H1 (cell line): Measurements from ENCODE around the gene NOS2.

Experiments used
- CBX8 ChIP-seq: fragments of 300-800, 300-1000 bp; sonication (generic); IDR thresholded peaks from 2 replicates; pipeline ENCODE4 v1.7.1; 2016; ENCODE audit warnings: low read depth, low read length, borderline replicate concordance
- CREB1 ChIP-seq: IDR thresholded peaks from 2 replicates; pipeline ENCODE4 v1.6.1; 2012; ENCODE audit warnings: inconsistent platforms
- CTCF ChIP-seq, 3 experiments: IDR thresholded peaks; 1 replicate in 2 of 3; 2 replicates in 1 of 3; pipeline versions ENCODE4 v1.5.1 to v1.6.1; 2011; ENCODE audit warnings: low read length in 3 of 3, mild to moderate bottlenecking in 3 of 3, inconsistent platforms in 2 of 3, low read depth in 1 of 3, moderate library complexity in 1 of 3; ENCODE audit not compliant: insufficient read depth in 1 of 3; ENCODE audit errors: control extremely low read depth in 1 of 3
- EZH2 ChIP-seq: fragments of 200-600 bp; sonication (generic); IDR thresholded peaks from 2 replicates; pipeline ENCODE4 v1.7.1; 2012; ENCODE audit warnings: low read depth, mild to moderate bottlenecking, moderate library complexity, low read length, inconsistent platforms; ENCODE audit not compliant: severe bottlenecking
- HDAC2 ChIP-seq, 2 experiments: fragments of 300-600 bp in 1 of 2; sonication (generic) in 1 of 2; IDR thresholded peaks; 2 replicates each; pipeline ENCODE4 v1.6.1; 2011 to 2012; ENCODE audit warnings: low read depth in 2 of 2, low read length in 2 of 2, mild to moderate bottlenecking in 2 of 2, moderate library complexity in 2 of 2, borderline replicate concordance in 1 of 2, inconsistent platforms in 1 of 2
- HDAC6 ChIP-seq: IDR thresholded peaks from one replicate; pipeline ENCODE4 v1.7.1; 2012; ENCODE audit warnings: low read depth, mild to moderate bottlenecking, inconsistent platforms, low read length, moderate library complexity
- JUND ChIP-seq: IDR thresholded peaks from 2 replicates; pipeline ENCODE4 v1.6.1; 2011; ENCODE audit warnings: mild to moderate bottlenecking, improper control_type of control experiment, low read length
- MAX ChIP-seq: IDR thresholded peaks from 2 replicates; pipeline ENCODE4 v1.6.1; 2012; ENCODE audit warnings: inconsistent platforms
- POLR2A ChIP-seq, 2 experiments: IDR thresholded peaks; 1 replicate in 1 of 2; 2 replicates in 1 of 2; pipeline ENCODE4 v1.6.1; 2011; ENCODE audit warnings: low read depth in 2 of 2, low read length in 2 of 2, mild to moderate bottlenecking in 2 of 2; ENCODE audit errors: control extremely low read depth in 1 of 2
- POLR2AphosphoS5 ChIP-seq: IDR thresholded peaks from 2 replicates; pipeline ENCODE4 v1.6.1; 2011; ENCODE audit warnings: low read depth, low read length
- TBP ChIP-seq: IDR thresholded peaks from 2 replicates; pipeline ENCODE4 v1.6.1; 2011; ENCODE audit warnings: low read depth, low read length, improper control_type of control experiment

- TF ChIP-seq POLR2A (IDR thresholded peaks at IDR 0.05; ENCODE audit: control extremely low read depth in 1 of 2, low read depth in 2 of 2, low read length in 2 of 2), result no peak
- no peak for TF ChIP-seq CTCF (IDR thresholded peaks at IDR 0.05; ENCODE audit: control extremely low read depth in 1 of 3, insufficient read depth in 1 of 3, low read depth in 1 of 3, low read length in 3 of 3)
- TF ChIP-seq MAX, result no peak
- no peak for TF ChIP-seq POLR2AphosphoS5
- no peak for TF ChIP-seq HDAC2 (IDR thresholded peaks at IDR 0.05; ENCODE audit: borderline replicate concordance in 1 of 2, low read depth in 2 of 2, low read length in 2 of 2)
- TF ChIP-seq HDAC6, result no peak
- TF ChIP-seq CREB1, result no peak
- no peak for TF ChIP-seq TBP
- no peak for TF ChIP-seq EZH2
- no peak for TF ChIP-seq JUND
- TF ChIP-seq CBX8, result no peak
Measured at GRCh38 chr17:27755706-27756466, 44.4 kb downstream of the NOS2 start.
